Smooth muscle cell (in vitro differentiated cells): ENCODE measurements around the gene ASB15. TPM values are rescaled to one million over a fixed set of nuclear protein-coding genes. Genes with fewer than 3 reads are reported as not detected.
A peak's percentile ranks its signal among the peaks of the same experiment; 100 is the strongest.

Source experiments
- DNase-seq: peaks from one replicate; lab custom pipeline; 2025; ENCODE audit not compliant: unreplicated experiment; lab: John Stamatoyannopoulos, UW
- H2AFZ ChIP-seq: fragments of 200-600 bp; sonication (generic); 2 replicates; pipeline ENCODE4 v1.6.0; 2016; ENCODE audit warnings: antibody characterized with exemption, low read depth, mild to moderate bottlenecking
- H3F3A ChIP-seq: fragments of 200-600 bp; sonication (generic); 2 replicates; pipeline ENCODE4 v1.6.0; 2017; ENCODE audit warnings: antibody characterized with exemption, low read depth
- H3K27ac ChIP-seq: fragments of 200-600 bp; sonication (generic); 2 replicates; pipeline ENCODE4 v1.5.1; 2016; ENCODE audit warnings: low read depth, mild to moderate bottlenecking
- H3K27me3 ChIP-seq: fragments of 200-600 bp; sonication (generic); 2 replicates; pipeline ENCODE4 v1.6.1; 2016; ENCODE audit warnings: low read depth, mild to moderate bottlenecking
- H3K36me3 ChIP-seq: fragments of 200-600 bp; sonication (generic); 2 replicates; pipeline ENCODE4 v1.5.1; 2016; ENCODE audit warnings: low read depth
- H3K4me1 ChIP-seq: fragments of 200-600 bp; sonication (generic); 2 replicates; pipeline ENCODE4 v1.5.1; 2016; ENCODE audit warnings: low read depth
- H3K4me2 ChIP-seq: fragments of 200-600 bp; sonication (generic); 2 replicates; pipeline ENCODE4 v1.6.0; 2016; ENCODE audit warnings: mild to moderate bottlenecking
- H3K4me3 ChIP-seq: fragments of 200-600 bp; sonication (generic); 2 replicates; pipeline ENCODE4 v1.5.1; 2016; ENCODE audit warnings: mild to moderate bottlenecking
- H3K79me2 ChIP-seq: fragments of 200-600 bp; sonication (generic); 2 replicates; pipeline ENCODE4 v1.6.0; 2016; ENCODE audit warnings: low read depth, mild to moderate bottlenecking
- H3K9ac ChIP-seq: fragments of 200-600 bp; sonication (generic); 2 replicates; pipeline ENCODE4 v1.6.0; 2016; ENCODE audit warnings: low read depth
- H3K9me3 ChIP-seq: fragments of 200-600 bp; sonication (generic); replicated peaks from 2 replicates; pipeline ENCODE4 v1.5.1; 2016; ENCODE audit warnings: low read depth
- H4K20me1 ChIP-seq: fragments of 200-600 bp; sonication (generic); 2 replicates; pipeline ENCODE4 v1.6.0; 2016; ENCODE audit warnings: low read depth
- CTCF ChIP-seq: fragments of 200-600 bp; sonication (generic); IDR thresholded peaks from 2 replicates; pipeline ENCODE4 v1.5.1; 2017; ENCODE audit warnings: borderline replicate concordance, mild to moderate bottlenecking, antibody characterized with exemption; ENCODE audit not compliant: insufficient read depth, poor library complexity, severe bottlenecking
- WGBS: methylation state at CpG from one replicate; pipeline ENCODE4 v1.1.7; 2016; ENCODE audit warnings: low lambda C conversion rate; 5-methylcytosine and 5-hydroxymethylcytosine counted together
- polyA plus RNA-seq: library from polyadenylated mRNA; unstranded; fragments of >200 nt; fragmentation: Nextera tagmentation; extraction: Ambion mirVana; gene quantifications from 2 replicates; pipeline ENCODE4 v1.2.1, GENCODE V29; 2016
- total RNA-seq: library from RNA; depleted of rRNA; stranded (reverse); fragments of >200 nt; gene quantifications from 2 replicates; pipeline ENCODE4 v1.2.3, GENCODE V29; 2014

ASB15 gene
- total and polyA plus RNA-seq, 2 experiments from 2014 or later, result 0.07 TPM; not detected in 1

GRCh38 chr7:123666492-123666891, 64.9 kb downstream of the ASB15 start:
- Histone ChIP-seq H3K4me1 (no peaks in the 10 kb centered on the region), H3K9ac (no peak overlapping the region), H3K79me2 (no peaks in the 10 kb centered on the region), H4K20me1 (no peaks in the 10 kb centered on the region), H3K9me3 (no peaks in the 10 kb centered on the region), H3K27me3 (no peaks in the 10 kb centered on the region), H3K4me2 (no peak overlapping the region), H3K36me3 (no peaks in the 10 kb centered on the region), H3K27ac (no peak overlapping the region), H3K4me3 (no peak overlapping the region), H2AFZ (no peak overlapping the region), H3F3A (no peaks in the 10 kb centered on the region)
- TF ChIP-seq CTCF, result no peak
- 36% methylated on average over 1 of the region's 1 CpG for WGBS
- DNase-seq, result no peak

GRCh38 chr7:123669485-123669884, 67.9 kb downstream of the ASB15 start:
- no peak for TF ChIP-seq CTCF
- Histone ChIP-seq H3F3A (peaks cover 2% of the 10 kb centered on the region), H3K27me3 (no peaks in the 10 kb centered on the region), H3K9me3 (no peaks in the 10 kb centered on the region), H3K79me2 (no peaks in the 10 kb centered on the region), H4K20me1 (no peaks in the 10 kb centered on the region), H3K27ac (no peak overlapping the region), H3K4me2 (no peak overlapping the region), H3K4me1 (peaks cover 2% of the 10 kb centered on the region), H3K4me3 (no peak overlapping the region), H3K9ac (no peak overlapping the region), H3K36me3 (no peaks in the 10 kb centered on the region), H2AFZ (no peak overlapping the region)
- no peak for DNase-seq
- WGBS, result 89% methylated on average over 7 of the region's 7 CpGs

- Histone ChIP-seq H3K36me3 (no peaks in the 10 kb centered on the region), H3K9me3 (no peaks in the 10 kb centered on the region), H3K27me3 (no peaks in the 10 kb centered on the region), H3K27ac (no peak overlapping the region), H3K79me2 (no peaks in the 10 kb centered on the region), H3K9ac (no peak overlapping the region), H3K4me1 (peaks cover 10% of the 10 kb centered on the region), H3K4me3 (no peak overlapping the region), H2AFZ (no peak overlapping the region), H3F3A (peaks cover 9% of the 10 kb centered on the region), H3K4me2 (no peak overlapping the region), H4K20me1 (no peaks in the 10 kb centered on the region)
- no peak for TF ChIP-seq CTCF
- 90% methylated on average over 5 of the region's 5 CpGs for WGBS
- no peak for DNase-seq
Observed at GRCh38 chr7:123673137-123673732, 71.6 kb downstream of the ASB15 start.

GRCh38 chr7:123673752-123674398, 72.3 kb downstream of the ASB15 start:
- H3K79me2 ChIP-seq, result no peaks in the 10 kb centered on the region
- peaks cover 9% of the 10 kb centered on the region for H3F3A ChIP-seq
- H4K20me1 ChIP-seq, result no peaks in the 10 kb centered on the region
- H3K27me3 ChIP-seq, result no peaks in the 10 kb centered on the region
- H3K4me3 ChIP-seq, result no peak overlapping the region
- TF ChIP-seq CTCF, result no peak
- peaks cover 10% of the 10 kb centered on the region for H3K4me1 ChIP-seq
- H3K36me3 ChIP-seq, result no peaks in the 10 kb centered on the region
- H3K9ac ChIP-seq, result no peak overlapping the region
- no peak for DNase-seq
- no peak overlapping the region for H2AFZ ChIP-seq
- 82% methylated on average over 3 of the region's 3 CpGs for WGBS
- H3K27ac ChIP-seq, result peak overlapping the region; percentile 76
- no peaks in the 10 kb centered on the region for H3K9me3 ChIP-seq
- H3K4me2 ChIP-seq, result peak overlapping the region; percentile 33
